ENCODE measurements around the gene PRLH. TPM values are rescaled to one million over a fixed set of nuclear protein-coding genes. Genes with fewer than 3 reads are reported as not detected.
A peak's percentile ranks its signal among the peaks of the same experiment; 100 is the strongest.

Gene PRLH
- total and polyA plus RNA-seq, 2 of the 13 experiments (the other 11 are each of a cell fraction or from before 2014, with no cell fraction given) = not detected

GRCh38 chr2:237549643-237550415 is 16.5 kb upstream of the PRLH start (continued):
- no peak for TF ChIP-seq ZNF841 (CRISPR knock-in tag; IDR thresholded peaks at IDR 0.05; ENCODE audit: borderline replicate concordance)
- TF ChIP-seq ZSCAN25 (CRISPR knock-in tag; IDR thresholded peaks at IDR 0.05) = no peak
- no peak for TF ChIP-seq GABPB1 (CRISPR knock-in tag; IDR thresholded peaks at IDR 0.05)
- no peak for TF ChIP-seq HNRNPLL (IDR thresholded peaks at IDR 0.05; ENCODE audit: low read depth, low read length, poor library complexity, severe bottlenecking)
- no peak for TF ChIP-seq STAT6 (CRISPR knock-in tag; IDR thresholded peaks at IDR 0.05; ENCODE audit: borderline replicate concordance)
- no peak for TF ChIP-seq HIVEP1 (CRISPR knock-in tag; IDR thresholded peaks at IDR 0.05)
- TF ChIP-seq BHLHE40 (IDR thresholded peaks at IDR 0.05; ENCODE audit: low read length) = no peak
- TF ChIP-seq GMEB1 (CRISPR knock-in tag; IDR thresholded peaks at IDR 0.05; ENCODE audit: borderline replicate concordance) = no peak
- TF ChIP-seq TEF (CRISPR knock-in tag; IDR thresholded peaks at IDR 0.05) = no peak
- no peak for TF ChIP-seq ZNF12 (CRISPR knock-in tag; IDR thresholded peaks at IDR 0.05)
- no peak for TF ChIP-seq ZNF598 (CRISPR knock-in tag; IDR thresholded peaks at IDR 0.05; ENCODE audit: borderline replicate concordance)
- no peak for TF ChIP-seq NR3C1 (CRISPR knock-in tag; IDR thresholded peaks at IDR 0.05)
- TF ChIP-seq ZNF747 (CRISPR knock-in tag; IDR thresholded peaks at IDR 0.05; ENCODE audit: borderline replicate concordance) = no peak
- TF ChIP-seq ZBTB26 (CRISPR knock-in tag; IDR thresholded peaks at IDR 0.05; ENCODE audit: borderline replicate concordance) = no peak
- no peak for TF ChIP-seq CCAR2 (optimal IDR thresholded peaks at IDR 0.05; ENCODE audit: low read depth, low read length)
- peak; percentile 49; the same call in 1 of the 2 replicates for TF ChIP-seq SPEN (CRISPR knock-in tag; IDR thresholded peaks at IDR 0.05; ENCODE audit: low read depth)
- no peak for TF ChIP-seq CREM (IDR thresholded peaks at IDR 0.05)
- no peak for TF ChIP-seq CREM (CRISPR knock-in tag; IDR thresholded peaks at IDR 0.05)
- no peak for TF ChIP-seq ZBTB25 (CRISPR knock-in tag; IDR thresholded peaks at IDR 0.05)
- TF ChIP-seq SIX1 (CRISPR knock-in tag; IDR thresholded peaks at IDR 0.05; ENCODE audit: borderline replicate concordance) = no peak
